Stomach (tissue), 9 donors: Measurements from ENCODE around the gene DONSON. TPM values are rescaled to one million over a fixed set of nuclear protein-coding genes. Genes with fewer than 3 reads are reported as not detected.

Experiments
- DNase-seq, 2 donors: peaks; one replicate each; pipeline versions ENCODE4 v3.0.0 to v3.0.0-alpha.2; 2013 to 2019
- H3K27ac ChIP-seq, 5 donors: fragments of 200-600 bp in 4 of 5; sonication (generic) in 4 of 5; one replicate each; pipeline ENCODE4 v1.5.1; 2013 to 2019; ENCODE audit warnings: mild to moderate bottlenecking in 1 of 5, moderate library complexity in 1 of 5
- H3K27me3 ChIP-seq, 3 donors: fragments of 200-600 bp; sonication (generic); one replicate each; pipeline ENCODE4 v1.5.1; 2017 to 2019; ENCODE audit warnings: mixed run types in 1 of 3
- H3K36me3 ChIP-seq, 4 donors: fragments of 200-600 bp; sonication (generic); 1 replicate in 3 of 4; 2 replicates in 1 of 4; pipeline ENCODE4 v1.5.1; 2016 to 2019
- H3K4me1 ChIP-seq, 4 donors: fragments of 200-600 bp; sonication (generic); one replicate each; pipeline ENCODE4 v1.5.1; 2016 to 2019
- H3K4me3 ChIP-seq, 4 donors: fragments of 200-600 bp; sonication (generic) in 3 of 4; one replicate each; pipeline ENCODE4 v1.5.1; 2016 to 2019; ENCODE audit warnings: mild to moderate bottlenecking in 1 of 4
- H3K9me3 ChIP-seq, 4 donors: fragments of 200-600 bp; sonication (generic); one replicate each; pipeline ENCODE4 v1.5.1; 2016 to 2019
- CTCF ChIP-seq, 7 experiments: fragments of 450-650 bp in 4 of 7; fragments of 200-600 bp in 3 of 7; sonication (generic) in 3 of 7; IDR thresholded peaks; one replicate each; pipeline ENCODE4 v1.5.1; 2016 to 2019; ENCODE audit warnings: antibody characterized with exemption in 7 of 7, control low read depth in 2 of 7, mild to moderate bottlenecking in 1 of 7
- EP300 ChIP-seq: sonication (generic); formaldehyde crosslinking; IDR thresholded peaks from one replicate; pipeline ENCODE4 v1.6.1; 2017; ENCODE audit warnings: antibody characterized with exemption
- POLR2A ChIP-seq, 4 donors: fragments of 450-650 bp; IDR thresholded peaks; one replicate each; pipeline ENCODE4 v1.6.1; 2016; ENCODE audit warnings: antibody characterized with exemption in 4 of 4, control low read depth in 2 of 4, mild to moderate bottlenecking in 1 of 4, moderate library complexity in 1 of 4
- POLR2AphosphoS5 ChIP-seq, 3 donors: sonication (generic); formaldehyde crosslinking; IDR thresholded peaks; one replicate each; pipeline ENCODE4 v1.6.1; 2016; ENCODE audit warnings: antibody characterized with exemption in 3 of 3
- WGBS, 5 donors: extraction: QIAGEN DNeasy Blood & Tissue Kit in 3 of 5; methylation state at CpG; one replicate each; pipeline versions ENCODE4 v1.1.5 to v1.1.7; 2013 to 2018; 5-methylcytosine and 5-hydroxymethylcytosine counted together
- intact Hi-C: fragments of 100-400 bp; cut with DNase I; formaldehyde crosslinking; loops from one replicate; pipeline ENCODE4 v1.15.1; 2023; ENCODE audit warnings: low total_unique reads
- polyA plus RNA-seq, 3 donors: library from polyadenylated mRNA; stranded (reverse); fragments of 200-250 nt; gene quantifications; one replicate each; pipeline ENCODE4 v1.2.3, GENCODE V29; 2013
- total RNA-seq, 5 donors: library from RNA; depleted of rRNA; stranded (reverse); fragments of >200 nt; gene quantifications; one replicate each; pipeline versions ENCODE4 v1.1.0 to v1.2.3, GENCODE V29; 2014 to 2016
- donor health status: healthy with polysubstance abuse.
- donor health status: Bipolar disorder and iron deficiency.
- donor health status: healthy.

Gene DONSON
- total and polyA plus RNA-seq, 8 donors = 0.58 to 72.4 (median 9.7) TPM

GRCh38 chr21:33537212-33537611, 51.3 kb downstream of the DONSON start:
- WGBS, 5 donors = 85 to 94% (median 89%) methylated on average over 2 of the region's 2 CpGs
- Histone ChIP-seq H3K4me1 (peaks cover 15 to 37% (median 22%) of the 10 kb centered on the region in 4 donors), H3K27ac (no peak overlapping the region), H3K36me3 (peaks cover 33 to 70% (median 70%) of the 10 kb centered on the region in 4 donors), H3K9me3 (no peaks in the 10 kb centered on the region), H3K4me3 (no peak overlapping the region), H3K27me3 (no peaks in the 10 kb centered on the region)
- no peak for TF ChIP-seq POLR2AphosphoS5 (IDR thresholded peaks at IDR 0.05)
- TF ChIP-seq POLR2A (IDR thresholded peaks at IDR 0.05) = no peak
- TF ChIP-seq CTCF (IDR thresholded peaks at IDR 0.05) = no peak
- no peak for TF ChIP-seq EP300
- no peak for DNase-seq
- intact Hi-C loops = loop anchor here (10.0 kb wide), 1 partner anchor 68 kb away; no protein-coding TSS in a partner anchor

DNA sequence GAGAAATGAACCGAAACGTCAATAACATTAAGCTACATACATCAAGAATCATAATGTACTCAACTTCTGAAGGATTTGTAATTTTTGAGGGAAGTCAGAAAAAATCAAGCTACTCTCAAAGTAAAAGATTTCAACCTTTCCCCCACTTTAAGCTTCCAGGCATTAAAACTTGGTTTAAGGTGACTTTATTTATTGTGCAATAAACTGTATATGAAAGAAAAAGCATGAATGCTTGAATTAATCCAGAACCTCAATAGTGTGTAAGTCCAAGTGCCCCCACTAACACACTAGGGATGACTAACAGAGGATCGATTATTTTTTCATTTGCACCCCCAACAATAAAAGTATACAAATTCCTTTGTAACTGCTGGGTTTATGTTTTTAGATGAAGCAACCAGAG, 57.5 kb downstream of the DONSON start:
- DNase-seq = no peak
- WGBS, 5 donors = 86 to 95% (median 90%) methylated on average over 3 of the region's 3 CpGs
- Histone ChIP-seq H3K4me1 (no peaks in the 10 kb centered on the region), H3K36me3 (peaks cover 49 to 100% (median 98%) of the 10 kb centered on the region in 4 donors), H3K27ac (no peak overlapping the region), H3K4me3 (no peak overlapping the region), H3K27me3 (no peaks in the 10 kb centered on the region), H3K9me3 (no peaks in the 10 kb centered on the region)
- intact Hi-C loops = loop anchor here (10.0 kb wide), 1 partner anchor 74 kb away; no protein-coding TSS in a partner anchor
- TF ChIP-seq POLR2AphosphoS5 (IDR thresholded peaks at IDR 0.05) (no peak), POLR2A (IDR thresholded peaks at IDR 0.05) (no peak), CTCF (IDR thresholded peaks at IDR 0.05) (no peak), EP300 (no peak)

Other genes with a start within 250 kb of the DONSON start
- 10 to 100 TPM; 35.2 to 89.3 (median 67.8) TPM for gene IFNGR2, start 185.3 kb downstream of the DONSON start, total RNA-seq
- gene IFNGR2, start 185.3 kb downstream of the DONSON start, polyA plus RNA-seq = 10 to 100 TPM; 42.2 to 79.7 (median 47.0) TPM
- gene TMEM50B, start 108.7 kb downstream of the DONSON start, total RNA-seq = 10 to 100 TPM; 20.3 to 97.3 (median 89.3) TPM
- gene TMEM50B, start 108.7 kb downstream of the DONSON start, polyA plus RNA-seq = 10 to 100 TPM; 36.7 to 48.5 (median 44.5) TPM
- gene DNAJC28, start 97.0 kb downstream of the DONSON start, total RNA-seq = 1 to 10 TPM in 1 of 5 donors, under 1 TPM in 3, not detected in 1; 0.43 to 1.1 (median 0.74) TPM
- gene DNAJC28, start 97.0 kb downstream of the DONSON start, polyA plus RNA-seq = 1 to 10 TPM; 1.2 to 4.3 (median 1.7) TPM
- 100 to 1,000 TPM in 2 of 5 donors, 10 to 100 TPM in 2, 1 to 10 TPM in 1; 4.1 to 126 (median 85.1) TPM for gene GART, start 46.6 kb downstream of the DONSON start, total RNA-seq
- 10 to 100 TPM; 15.5 to 20.8 (median 19.5) TPM for gene GART, start 46.6 kb downstream of the DONSON start, polyA plus RNA-seq
- gene SON, start 45.6 kb downstream of the DONSON start, total RNA-seq = 100 to 1,000 TPM; 187 to 351 (median 237) TPM
- gene SON, start 45.6 kb downstream of the DONSON start, polyA plus RNA-seq = 100 to 1,000 TPM in 2 of 3 donors, 10 to 100 TPM in 1; 31.8 to 419 (median 108) TPM
- gene CRYZL1, start 53.1 kb upstream of the DONSON start, total RNA-seq = 10 to 100 TPM in 4 of 5 donors, 1 to 10 TPM in 1; 9.3 to 73.5 (median 50.0) TPM
- gene CRYZL1, start 53.1 kb upstream of the DONSON start, polyA plus RNA-seq = 10 to 100 TPM; 17.6 to 33.9 (median 23.8) TPM
- gene ITSN1, start 53.8 kb upstream of the DONSON start, total RNA-seq = 10 to 100 TPM; 17.1 to 83.5 (median 47.7) TPM
- gene ITSN1, start 53.8 kb upstream of the DONSON start, polyA plus RNA-seq = 10 to 100 TPM in 1 of 3 donors, 1 to 10 TPM in 2; 6.0 to 10.7 (median 9.4) TPM